KOPT-K1 (cell line): ENCODE measurements around the gene MYCBP2.

ENCODE experiments used
- H3K27ac ChIP-seq: fragments of 200-600 bp; sonication (generic); 2 replicates; pipeline ENCODE4 v1.5.1; 2016; ENCODE audit warnings: antibody characterized with exemption, mild to moderate bottlenecking, low read depth, low read length; ENCODE audit not compliant: poor library complexity, severe bottlenecking
- H3K36me3 ChIP-seq: fragments of 200-600 bp; sonication (generic); 2 replicates; pipeline ENCODE4 v1.5.1; 2017; ENCODE audit warnings: antibody characterized with exemption, mild to moderate bottlenecking, low read length, moderate library complexity; ENCODE audit not compliant: insufficient read depth
- H3K9me3 ChIP-seq: fragments of 200-600 bp; sonication (generic); 2 replicates; pipeline ENCODE4 v1.5.1; 2017; ENCODE audit warnings: antibody characterized with exemption, low read length, mild to moderate bottlenecking; ENCODE audit not compliant: insufficient read depth, poor library complexity, severe bottlenecking

MYCBP2 gene

DNA sequence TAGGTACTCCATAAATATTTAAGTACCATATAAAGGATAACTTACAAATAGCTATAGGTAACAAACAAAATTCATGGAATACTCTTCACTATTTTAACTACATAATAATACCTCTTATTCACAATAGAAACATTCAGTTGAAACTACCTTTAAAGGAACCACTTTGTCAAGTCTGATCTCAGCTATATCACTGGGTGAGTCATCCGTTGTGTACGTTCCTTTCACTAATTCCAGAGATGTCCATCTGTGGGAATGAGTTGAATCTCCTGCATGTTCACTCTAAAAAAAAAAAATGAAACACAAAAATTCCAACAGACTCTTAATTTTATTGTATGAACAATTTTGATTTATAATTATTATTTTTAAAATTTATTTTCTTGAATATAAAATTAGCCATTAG is 150.5 kb downstream of the MYCBP2 start:
- Histone ChIP-seq H3K27ac (no peak overlapping the region), H3K9me3 (no peaks in the 10 kb centered on the region), H3K36me3 (peaks cover 95% of the 10 kb centered on the region)

GRCh38 chr13:77172650-77173049 is 154.2 kb downstream of the MYCBP2 start:
- Histone ChIP-seq H3K27ac (no peak overlapping the region), H3K9me3 (no peaks in the 10 kb centered on the region), H3K36me3 (peaks cover 94% of the 10 kb centered on the region)

DNA sequence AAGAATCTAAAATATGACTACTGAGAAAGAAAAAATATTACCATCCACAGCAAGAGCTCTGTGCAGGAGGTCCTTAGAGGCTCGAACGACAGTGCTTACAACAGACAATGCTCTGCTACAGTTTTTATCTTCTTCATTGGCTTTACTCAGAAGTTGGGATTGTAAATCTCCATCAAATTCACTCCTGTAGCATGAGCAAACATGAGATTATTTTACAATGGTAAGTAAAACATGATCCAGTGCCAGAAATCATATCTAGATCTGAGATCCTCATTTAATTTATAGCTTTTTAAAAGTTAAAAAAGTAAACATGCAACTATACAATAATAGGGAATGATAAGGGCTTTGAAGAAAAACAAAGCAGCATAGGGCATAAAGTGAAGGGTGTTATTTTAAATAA is 155.4 kb downstream of the MYCBP2 start:
- Histone ChIP-seq H3K36me3 (peaks cover 93% of the 10 kb centered on the region), H3K27ac (no peak overlapping the region)

GRCh38 chr13:77168237-77168636 is 158.7 kb downstream of the MYCBP2 start:
- Histone ChIP-seq H3K9me3 (no peaks in the 10 kb centered on the region), H3K36me3 (peaks cover 96% of the 10 kb centered on the region), H3K27ac (no peak overlapping the region)

More for the DNA sequence above, 155.4 kb downstream of the MYCBP2 start:
- no peaks in the 10 kb centered on the region for H3K9me3 ChIP-seq

DNA sequence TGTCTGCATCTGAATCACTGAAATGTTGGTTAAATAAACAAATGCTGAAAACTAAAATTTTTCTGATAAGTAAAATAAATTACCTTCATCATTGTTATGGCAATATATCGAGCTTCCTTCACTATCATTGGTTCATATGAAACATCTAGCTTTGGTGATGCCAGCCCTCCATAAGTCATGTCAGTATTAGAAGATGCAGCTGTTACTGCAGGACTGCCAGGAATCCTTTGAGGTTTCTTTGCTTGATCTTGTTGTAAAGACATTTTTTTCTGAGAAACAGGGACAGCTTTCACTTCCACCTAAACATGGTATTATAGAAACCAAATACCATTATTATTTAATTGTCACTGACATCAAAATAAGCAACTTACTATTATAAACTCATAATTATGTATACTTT is 176.2 kb downstream of the MYCBP2 start:
- no peak overlapping the region for H3K27ac ChIP-seq
- H3K9me3 ChIP-seq = no peaks in the 10 kb centered on the region
- peaks cover 83% of the 10 kb centered on the region for H3K36me3 ChIP-seq

DNA sequence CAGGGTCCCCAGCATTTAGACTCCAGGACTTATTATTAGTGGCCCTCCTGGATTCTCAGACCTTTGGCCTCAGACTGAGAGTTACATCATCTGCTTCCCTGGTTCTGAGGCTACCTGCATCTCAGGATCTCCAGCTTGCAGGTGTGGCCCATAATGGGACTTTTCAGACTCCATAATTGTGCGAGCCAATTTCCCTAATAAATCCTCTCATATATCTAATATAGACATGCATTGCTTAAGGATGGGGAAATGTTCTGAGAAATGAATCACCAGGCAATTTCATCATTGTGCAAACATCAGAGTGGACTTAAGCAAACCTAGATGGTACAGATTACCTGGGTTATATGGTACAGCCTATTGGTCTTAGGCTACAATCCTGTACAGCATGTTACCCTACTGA is 183.5 kb downstream of the MYCBP2 start:
- Histone ChIP-seq H3K27ac (no peak overlapping the region), H3K36me3 (peaks cover 99% of the 10 kb centered on the region), H3K9me3 (no peaks in the 10 kb centered on the region)

DNA sequence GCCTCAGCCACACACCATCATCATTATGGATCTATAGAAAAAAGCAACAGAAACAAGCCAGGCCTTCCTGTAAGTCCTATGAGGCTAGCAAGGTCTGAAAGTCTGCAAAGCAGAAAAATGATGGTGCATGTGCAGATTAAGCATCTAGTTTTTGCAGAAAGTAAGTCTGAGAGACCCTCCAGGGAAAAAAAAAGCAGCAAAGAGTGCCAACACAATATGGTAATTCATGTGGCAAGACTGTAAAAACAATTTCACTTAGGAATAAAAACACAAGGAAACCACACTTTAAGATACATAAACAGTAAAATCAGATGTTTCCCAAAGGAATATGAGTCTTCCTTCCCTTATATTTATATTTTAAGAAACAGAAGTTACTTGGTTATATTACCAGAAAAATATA is 187.6 kb downstream of the MYCBP2 start:
- H3K27ac ChIP-seq = no peak overlapping the region
- no peaks in the 10 kb centered on the region for H3K9me3 ChIP-seq
- H3K36me3 ChIP-seq = peaks cover 100% of the 10 kb centered on the region

GRCh38 chr13:77138813-77139212 is 188.1 kb downstream of the MYCBP2 start:
- peaks cover 100% of the 10 kb centered on the region for H3K36me3 ChIP-seq
- no peak overlapping the region for H3K27ac ChIP-seq
- no peaks in the 10 kb centered on the region for H3K9me3 ChIP-seq

DNA sequence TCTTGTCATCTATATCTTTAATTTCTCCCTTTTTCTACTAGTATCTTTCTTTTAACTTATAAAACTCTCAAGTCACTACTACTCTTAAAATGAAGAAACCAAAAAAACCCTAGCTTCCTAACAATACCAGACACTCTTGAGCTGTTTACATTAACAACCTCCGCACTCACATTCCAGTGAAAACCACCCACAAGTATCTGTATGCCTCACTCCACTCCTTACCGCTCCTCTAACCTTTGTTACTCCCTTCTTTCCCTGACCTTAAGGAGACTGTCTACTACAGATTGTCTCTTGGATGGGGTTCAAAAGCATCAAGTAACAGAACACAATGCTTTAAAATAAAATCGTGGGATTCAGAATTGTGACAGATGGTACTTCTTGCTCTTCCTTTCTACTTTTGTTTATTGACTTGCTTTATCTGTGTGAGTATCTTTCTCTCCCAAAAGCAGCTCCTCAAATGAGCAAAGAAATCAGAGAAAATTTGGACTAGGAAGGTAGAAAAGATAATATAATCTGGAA is 189.9 kb downstream of the MYCBP2 start:
- Histone ChIP-seq H3K9me3 (no peaks in the 10 kb centered on the region), H3K36me3 (peaks cover 98% of the 10 kb centered on the region), H3K27ac (no peak overlapping the region)

GRCh38 chr13:77124423-77124822 is 202.5 kb downstream of the MYCBP2 start:
- Histone ChIP-seq H3K27ac (no peak overlapping the region), H3K9me3 (no peaks in the 10 kb centered on the region), H3K36me3 (peaks cover 63% of the 10 kb centered on the region)

- Histone ChIP-seq H3K9me3 (no peaks in the 10 kb centered on the region), H3K27ac (no peak overlapping the region), H3K36me3 (peaks cover 70% of the 10 kb centered on the region)
Measured at GRCh38 chr13:77118134-77118533, 208.8 kb downstream of the MYCBP2 start.

GRCh38 chr13:77114271-77114670 is 212.6 kb downstream of the MYCBP2 start:
- H3K36me3 ChIP-seq = peaks cover 78% of the 10 kb centered on the region
- H3K9me3 ChIP-seq = peaks cover 25% of the 10 kb centered on the region
- H3K27ac ChIP-seq = no peak overlapping the region

DNA sequence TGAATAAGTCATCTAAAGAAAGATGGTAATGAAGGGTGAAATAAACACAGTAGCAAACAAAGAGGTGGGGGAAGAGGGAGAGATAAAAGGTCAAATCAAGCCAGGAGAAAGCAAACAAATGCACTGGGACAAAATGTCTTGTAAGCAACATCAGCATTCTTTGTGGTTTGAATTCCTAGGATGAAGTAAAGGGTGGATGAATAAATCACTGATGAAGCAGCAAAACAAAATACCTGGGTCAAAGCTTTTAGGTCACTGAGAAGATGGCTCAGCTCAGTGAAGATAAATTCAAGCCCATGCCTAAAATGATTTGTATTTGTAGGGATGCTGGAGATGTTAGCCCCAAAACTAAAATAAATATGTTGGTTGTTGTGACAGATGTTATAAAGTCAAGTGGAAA is 213.4 kb downstream of the MYCBP2 start:
- Histone ChIP-seq H3K9me3 (peaks cover 25% of the 10 kb centered on the region), H3K36me3 (peaks cover 79% of the 10 kb centered on the region), H3K27ac (no peak overlapping the region)

- Histone ChIP-seq H3K9me3 (peaks cover 1% of the 10 kb centered on the region), H3K36me3 (peaks cover 24% of the 10 kb centered on the region), H3K27ac (no peak overlapping the region)
Measured at GRCh38 chr13:77105051-77105450, 221.8 kb downstream of the MYCBP2 start.

- H3K27ac ChIP-seq = no peak overlapping the region
- H3K9me3 ChIP-seq = no peaks in the 10 kb centered on the region
- peaks cover 64% of the 10 kb centered on the region for H3K36me3 ChIP-seq
Measured at GRCh38 chr13:77099415-77099814, 227.5 kb downstream of the MYCBP2 start.

GRCh38 chr13:77095288-77095687 is 231.6 kb downstream of the MYCBP2 start:
- H3K27ac ChIP-seq = no peak overlapping the region
- no peaks in the 10 kb centered on the region for H3K9me3 ChIP-seq
- H3K36me3 ChIP-seq = peaks cover 96% of the 10 kb centered on the region
